ENCODE measurements around the gene BCAP31.
"Not testable (repeated sequence)": the region's sequence is repeated elsewhere in the genome, so short reads cannot be mapped to it uniquely, and the experiment has no call there.

Gene BCAP31

GRCh38 chrX:153730115-153730514 lies 5.9 kb upstream of the BCAP31 start:
- not testable (repeated sequence) for H3K36me3 ChIP-seq (ENCODE audit: control insufficient read depth, insufficient read depth, low read length, severe bottlenecking); H3K27me3 ChIP-seq (replicated peaks; ENCODE audit: control insufficient read depth, insufficient read depth, low read length); H3K9ac ChIP-seq (ENCODE audit: low read length); H3K4me3 ChIP-seq (ENCODE audit: low read length); DNase-seq (ENCODE audit: low read depth)
- Histone ChIP-seq H3K9me3 (ENCODE audit: control insufficient read depth, low read length) (peaks cover 12% of the 10 kb centered on the region), H3K4me1 (ENCODE audit: control insufficient read depth, insufficient read depth, low read length) (peaks cover 35% of the 10 kb centered on the region)

- Histone ChIP-seq H3K27me3 (replicated peaks; ENCODE audit: control insufficient read depth, insufficient read depth, low read length) (no peaks in the 10 kb centered on the region), H3K36me3 (ENCODE audit: control insufficient read depth, insufficient read depth, low read length, severe bottlenecking) (peaks cover 8% of the 10 kb centered on the region), H3K9me3 (ENCODE audit: control insufficient read depth, low read length) (peaks cover 12% of the 10 kb centered on the region), H3K4me1 (ENCODE audit: control insufficient read depth, insufficient read depth, low read length) (peaks cover 38% of the 10 kb centered on the region), H3K9ac (ENCODE audit: low read length) (no peak overlapping the region), H3K4me3 (ENCODE audit: low read length) (no peak overlapping the region)
- DNase-seq (ENCODE audit: low read depth): no peak
Measured at GRCh38 chrX:153728951-153729631, 4.9 kb upstream of the BCAP31 start.

- Histone ChIP-seq H3K4me3 (ENCODE audit: low read length) (no peak overlapping the region), H3K9ac (ENCODE audit: low read length) (peak overlapping the region; percentile 80), H3K4me1 (ENCODE audit: control insufficient read depth, insufficient read depth, low read length) (peaks cover 38% of the 10 kb centered on the region), H3K36me3 (ENCODE audit: control insufficient read depth, insufficient read depth, low read length, severe bottlenecking) (peaks cover 8% of the 10 kb centered on the region), H3K9me3 (ENCODE audit: control insufficient read depth, low read length) (peaks cover 12% of the 10 kb centered on the region), H3K27me3 (replicated peaks; ENCODE audit: control insufficient read depth, insufficient read depth, low read length) (no peaks in the 10 kb centered on the region)
- DNase-seq (ENCODE audit: low read depth): no peak
Measured at GRCh38 chrX:153728095-153728494, 3.9 kb upstream of the BCAP31 start.

GRCh38 chrX:153727123-153727931 lies 3.1 kb upstream of the BCAP31 start:
- Histone ChIP-seq H3K4me1 (ENCODE audit: control insufficient read depth, insufficient read depth, low read length) (peaks cover 39% of the 10 kb centered on the region), H3K4me3 (ENCODE audit: low read length) (peak overlapping the region; percentile 74), H3K27me3 (replicated peaks; ENCODE audit: control insufficient read depth, insufficient read depth, low read length) (no peaks in the 10 kb centered on the region), H3K36me3 (ENCODE audit: control insufficient read depth, insufficient read depth, low read length, severe bottlenecking) (peaks cover 8% of the 10 kb centered on the region), H3K9me3 (ENCODE audit: control insufficient read depth, low read length) (peaks cover 12% of the 10 kb centered on the region), H3K9ac (ENCODE audit: low read length) (peak overlapping the region; percentile 80)
- DNase-seq (ENCODE audit: low read depth): peak; percentile 31

GRCh38 chrX:153726286-153727122 lies 2.3 kb upstream of the BCAP31 start:
- peaks cover 45% of the 10 kb centered on the region for H3K4me1 ChIP-seq (ENCODE audit: control insufficient read depth, insufficient read depth, low read length)
- DNase-seq (ENCODE audit: low read depth): peak; percentile 56
- H3K9ac ChIP-seq (ENCODE audit: low read length): peak overlapping the region; percentile 80
- peak overlapping the region; percentile 74 for H3K4me3 ChIP-seq (ENCODE audit: low read length)
- peaks cover 5% of the 10 kb centered on the region for H3K9me3 ChIP-seq (ENCODE audit: control insufficient read depth, low read length)
- no peaks in the 10 kb centered on the region for H3K27me3 ChIP-seq (replicated peaks; ENCODE audit: control insufficient read depth, insufficient read depth, low read length)
- peaks cover 8% of the 10 kb centered on the region for H3K36me3 ChIP-seq (ENCODE audit: control insufficient read depth, insufficient read depth, low read length, severe bottlenecking)

- Histone ChIP-seq H3K4me3 (ENCODE audit: low read length) (peak overlapping the region; percentile 74), H3K4me1 (ENCODE audit: control insufficient read depth, insufficient read depth, low read length) (peaks cover 39% of the 10 kb centered on the region), H3K9ac (ENCODE audit: low read length) (peak overlapping the region; percentile 80), H3K9me3 (ENCODE audit: control insufficient read depth, low read length) (no peaks in the 10 kb centered on the region), H3K27me3 (replicated peaks; ENCODE audit: control insufficient read depth, insufficient read depth, low read length) (no peaks in the 10 kb centered on the region), H3K36me3 (ENCODE audit: control insufficient read depth, insufficient read depth, low read length, severe bottlenecking) (peaks cover 10% of the 10 kb centered on the region)
- DNase-seq (ENCODE audit: low read depth): no peak
Measured at GRCh38 chrX:153725832-153726285, 1.7 kb upstream of the BCAP31 start.

GRCh38 chrX:153725039-153725831 lies 1.0 kb upstream of the BCAP31 start:
- no peaks in the 10 kb centered on the region for H3K27me3 ChIP-seq (replicated peaks; ENCODE audit: control insufficient read depth, insufficient read depth, low read length)
- H3K9ac ChIP-seq (ENCODE audit: low read length): peak overlapping the region; percentile 80
- peak overlapping the region; percentile 74 for H3K4me3 ChIP-seq (ENCODE audit: low read length)
- H3K9me3 ChIP-seq (ENCODE audit: control insufficient read depth, low read length): no peaks in the 10 kb centered on the region
- H3K4me1 ChIP-seq (ENCODE audit: control insufficient read depth, insufficient read depth, low read length): peaks cover 37% of the 10 kb centered on the region
- peaks cover 16% of the 10 kb centered on the region for H3K36me3 ChIP-seq (ENCODE audit: control insufficient read depth, insufficient read depth, low read length, severe bottlenecking)
- no peak for DNase-seq (ENCODE audit: low read depth)

- no peaks in the 10 kb centered on the region for H3K27me3 ChIP-seq (replicated peaks; ENCODE audit: control insufficient read depth, insufficient read depth, low read length)
- H3K4me1 ChIP-seq (ENCODE audit: control insufficient read depth, insufficient read depth, low read length): peaks cover 37% of the 10 kb centered on the region
- peak; percentile 63 for DNase-seq (ENCODE audit: low read depth)
- peak overlapping the region; percentile 79 for H3K4me3 ChIP-seq (ENCODE audit: low read length)
- peaks cover 24% of the 10 kb centered on the region for H3K36me3 ChIP-seq (ENCODE audit: control insufficient read depth, insufficient read depth, low read length, severe bottlenecking)
- no peaks in the 10 kb centered on the region for H3K9me3 ChIP-seq (ENCODE audit: control insufficient read depth, low read length)
- H3K9ac ChIP-seq (ENCODE audit: low read length): peak overlapping the region; percentile 82
Measured at GRCh38 chrX:153723351-153724251, 586 bp downstream of the BCAP31 start.

- H3K36me3 ChIP-seq (ENCODE audit: control insufficient read depth, insufficient read depth, low read length, severe bottlenecking): peaks cover 28% of the 10 kb centered on the region
- H3K4me1 ChIP-seq (ENCODE audit: control insufficient read depth, insufficient read depth, low read length): peaks cover 35% of the 10 kb centered on the region
- DNase-seq (ENCODE audit: low read depth): no peak
- H3K4me3 ChIP-seq (ENCODE audit: low read length): peak overlapping the region; percentile 79
- H3K9me3 ChIP-seq (ENCODE audit: control insufficient read depth, low read length): no peaks in the 10 kb centered on the region
- peak overlapping the region; percentile 82 for H3K9ac ChIP-seq (ENCODE audit: low read length)
- H3K27me3 ChIP-seq (replicated peaks; ENCODE audit: control insufficient read depth, insufficient read depth, low read length): no peaks in the 10 kb centered on the region
Measured at GRCh38 chrX:153722704-153723350, 1.4 kb downstream of the BCAP31 start.
